ENCODE data around the gene CNKSR2. TPM values are rescaled to one million over a fixed set of nuclear protein-coding genes. Genes with fewer than 3 reads are reported as not detected.

The CNKSR2 gene
- total RNA-seq, 1 experiment from 2014 or later, result 2.0 TPM

DNA sequence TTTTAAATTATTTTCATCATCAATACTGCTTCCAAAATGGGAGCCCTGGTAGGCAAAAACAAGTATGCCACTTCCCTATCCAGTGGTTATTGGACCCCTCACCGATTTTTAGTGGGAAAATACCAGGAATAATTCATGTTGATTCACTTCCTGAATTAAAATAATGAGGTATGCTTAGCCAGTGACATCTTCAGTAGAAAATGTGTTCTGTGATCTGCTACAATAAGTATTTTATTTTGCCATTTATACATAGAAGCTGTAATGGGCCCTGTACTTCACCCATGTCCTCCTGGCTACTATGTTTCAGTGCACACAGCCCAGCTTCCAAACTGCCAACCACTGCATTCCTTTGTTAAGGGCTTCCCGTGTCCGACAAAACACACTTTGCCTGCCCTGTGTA is 324.9 kb downstream of the CNKSR2 start:
- intact Hi-C loops (cut with micrococcal nuclease), result no loop called here
- ChIA-PET CTCF (no interaction called here), POLR2A (ENCODE audit: unreplicated experiment) (no interaction called here)
- Histone ChIP-seq H3K27me3 (ENCODE audit: low read length) (no peaks in the 10 kb centered on the region), H3K9me3 (ENCODE audit: low read length) (no peaks in the 10 kb centered on the region), H3K9me2 (replicated peaks; ENCODE audit: low read length) (no peaks in the 10 kb centered on the region), H3K9ac (ENCODE audit: low read length) (no peak overlapping the region), H3K4me1 (ENCODE audit: insufficient read depth, low read length) (0 out of 2 replicates have a peak, but pooled peaks cover 4% of the 10 kb centered on the region), H3F3A (ENCODE audit: low read length, unreplicated experiment) (no peaks in the 10 kb centered on the region), H3K4me3 (ENCODE audit: low read length) (no peak overlapping the region), H4K20me1 (ENCODE audit: low read length) (no peaks in the 10 kb centered on the region), H2AFZ (ENCODE audit: low read length) (no peak overlapping the region), H3K79me2 (ENCODE audit: low read length) (no peaks in the 10 kb centered on the region), H3K4me2 (ENCODE audit: low read length) (no peak overlapping the region), H3K27ac (ENCODE audit: low read length) (no peak overlapping the region), H3K36me3 (ENCODE audit: low read depth, low read length) (no peaks in the 10 kb centered on the region)
- no TSS peak for BruUV-seq (replicated peaks)
- peak; percentile 12 for DNase-seq
- no peak for ATAC-seq
- TF ChIP-seq EZH2phosphoT487 (IDR thresholded peaks at IDR 0.05; ENCODE audit: borderline replicate concordance, low read length) (no peak), CTCF (conservative IDR thresholded peaks at IDR 0.05; ENCODE audit: low read depth, low read length) (no peak), EZH2 (IDR thresholded peaks at IDR 0.05; ENCODE audit: low read length, unreplicated experiment) (no peak)

- Histone ChIP-seq H3F3A (ENCODE audit: low read length, unreplicated experiment) (no peaks in the 10 kb centered on the region), H3K9ac (ENCODE audit: low read length) (no peak overlapping the region), H3K4me3 (ENCODE audit: low read length) (no peak overlapping the region), H3K27ac (ENCODE audit: low read length) (no peak overlapping the region), H3K4me2 (ENCODE audit: low read length) (no peak overlapping the region), H3K9me3 (ENCODE audit: low read length) (no peaks in the 10 kb centered on the region), H3K79me2 (ENCODE audit: low read length) (no peaks in the 10 kb centered on the region), H3K36me3 (ENCODE audit: low read depth, low read length) (no peaks in the 10 kb centered on the region), H3K4me1 (ENCODE audit: insufficient read depth, low read length) (0 out of 2 replicates have a peak, but pooled peaks cover 4% of the 10 kb centered on the region), H4K20me1 (ENCODE audit: low read length) (no peaks in the 10 kb centered on the region), H2AFZ (ENCODE audit: low read length) (no peak overlapping the region), H3K27me3 (ENCODE audit: low read length) (no peaks in the 10 kb centered on the region), H3K9me2 (replicated peaks; ENCODE audit: low read length) (no peaks in the 10 kb centered on the region)
- ATAC-seq, result no peak
- no TSS peak for BruUV-seq (replicated peaks)
- no peak for TF ChIP-seq CTCF (conservative IDR thresholded peaks at IDR 0.05; ENCODE audit: low read depth, low read length)
- intact Hi-C loops (cut with micrococcal nuclease), result no loop called here
- ChIA-PET POLR2A (ENCODE audit: unreplicated experiment) (no interaction called here), CTCF (no interaction called here)
- no peak for DNase-seq
Observed at GRCh38 chrX:21700275-21700674, 326.1 kb downstream of the CNKSR2 start.

- H3K4me3 ChIP-seq (ENCODE audit: low read length), result no peak overlapping the region
- H4K20me1 ChIP-seq (ENCODE audit: low read length), result no peaks in the 10 kb centered on the region
- H3K4me2 ChIP-seq (ENCODE audit: low read length), result no peak overlapping the region
- DNase-seq (no peak), ATAC-seq (no peak)
- intact Hi-C loops (cut with micrococcal nuclease), result no loop called here
- H3K4me1 ChIP-seq (ENCODE audit: insufficient read depth, low read length), result 0 out of 2 replicates have a peak, but pooled peaks cover 4% of the 10 kb centered on the region
- no peaks in the 10 kb centered on the region for H3K9me2 ChIP-seq (replicated peaks; ENCODE audit: low read length)
- no peaks in the 10 kb centered on the region for H3F3A ChIP-seq (ENCODE audit: low read length, unreplicated experiment)
- no TSS peak for BruUV-seq (replicated peaks)
- no peaks in the 10 kb centered on the region for H3K79me2 ChIP-seq (ENCODE audit: low read length)
- H3K27ac ChIP-seq (ENCODE audit: low read length), result no peak overlapping the region
- no peak overlapping the region for H3K9ac ChIP-seq (ENCODE audit: low read length)
- H2AFZ ChIP-seq (ENCODE audit: low read length), result no peak overlapping the region
- ChIA-PET POLR2A (ENCODE audit: unreplicated experiment) (no interaction called here), CTCF (no interaction called here)
- H3K9me3 ChIP-seq (ENCODE audit: low read length), result no peaks in the 10 kb centered on the region
- no peaks in the 10 kb centered on the region for H3K27me3 ChIP-seq (ENCODE audit: low read length)
- TF ChIP-seq EZH2phosphoT487 (IDR thresholded peaks at IDR 0.05; ENCODE audit: borderline replicate concordance, low read length) (no peak), CTCF (conservative IDR thresholded peaks at IDR 0.05; ENCODE audit: low read depth, low read length) (no peak), EZH2 (IDR thresholded peaks at IDR 0.05; ENCODE audit: low read length, unreplicated experiment) (no peak)
- H3K36me3 ChIP-seq (ENCODE audit: low read depth, low read length), result no peaks in the 10 kb centered on the region
Observed at GRCh38 chrX:21700967-21701366, 326.7 kb downstream of the CNKSR2 start.

All from PC-3 (cell line).